Epithelial cell of esophagus (primary cell): ENCODE measurements around the gene PTPA.

Source experiments
- DNase-seq: peaks from one replicate; pipeline ENCODE4 v3.0.0; 2010; ENCODE audit warnings: low read depth
- H3K4me3 ChIP-seq: 2 replicates; pipeline ENCODE4 v1.5.1; 2011; ENCODE audit warnings: mild to moderate bottlenecking, low read length, control low read depth
- TF ChIP-seq, protein P1 (sequence below): IDR thresholded peaks from 2 replicates; pipeline ENCODE4 v1.5.1; 2011; ENCODE audit warnings: low read depth, mild to moderate bottlenecking, low read length, control low read depth, inconsistent platforms; ENCODE audit not compliant: insufficient read depth; ENCODE audit errors: missing control alignments

The PTPA gene

DNA sequence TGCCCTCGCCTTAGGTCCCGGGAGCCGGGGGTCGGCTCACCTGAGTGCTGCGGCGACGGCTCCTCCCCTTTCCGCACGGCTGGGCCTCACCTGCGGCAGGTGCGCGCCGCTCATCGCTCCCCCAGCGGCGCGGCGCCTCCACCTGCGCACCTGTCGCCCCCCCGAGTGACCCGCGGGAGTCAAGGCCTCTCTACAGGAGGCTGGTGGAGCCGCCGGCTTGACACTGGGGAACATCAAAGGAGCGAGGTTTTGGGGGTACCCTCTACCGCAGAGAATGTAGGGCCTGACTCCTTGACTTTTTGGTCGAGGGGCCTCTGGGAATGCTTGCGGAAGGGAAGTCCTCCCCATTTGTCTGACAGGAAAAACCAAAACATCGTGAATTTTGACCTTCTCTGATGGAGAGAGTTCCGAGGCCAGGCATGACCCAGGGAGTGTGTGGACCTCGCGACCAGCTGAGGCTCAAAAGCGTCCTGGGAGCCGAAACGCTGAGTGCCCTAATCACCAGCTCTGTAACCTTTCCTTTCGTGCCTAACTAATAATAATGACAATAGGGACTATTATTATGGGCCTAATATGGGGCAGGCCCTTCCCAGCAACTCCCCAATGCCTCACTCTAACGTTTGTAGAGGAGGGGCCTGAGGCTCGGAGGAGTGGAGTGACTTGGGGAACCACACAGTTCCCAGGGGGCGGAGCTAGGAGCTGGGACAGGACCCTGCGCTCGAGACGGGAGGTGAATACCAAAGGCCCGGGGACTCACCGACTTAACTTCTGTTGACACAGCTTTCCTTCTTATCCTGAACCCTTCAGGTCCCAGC, 67.6 kb downstream of the PTPA start:
- no peak for DNase-seq
- H3K4me3 ChIP-seq, result peak overlapping the region; percentile 34
- TF ChIP-seq, protein P1, sequence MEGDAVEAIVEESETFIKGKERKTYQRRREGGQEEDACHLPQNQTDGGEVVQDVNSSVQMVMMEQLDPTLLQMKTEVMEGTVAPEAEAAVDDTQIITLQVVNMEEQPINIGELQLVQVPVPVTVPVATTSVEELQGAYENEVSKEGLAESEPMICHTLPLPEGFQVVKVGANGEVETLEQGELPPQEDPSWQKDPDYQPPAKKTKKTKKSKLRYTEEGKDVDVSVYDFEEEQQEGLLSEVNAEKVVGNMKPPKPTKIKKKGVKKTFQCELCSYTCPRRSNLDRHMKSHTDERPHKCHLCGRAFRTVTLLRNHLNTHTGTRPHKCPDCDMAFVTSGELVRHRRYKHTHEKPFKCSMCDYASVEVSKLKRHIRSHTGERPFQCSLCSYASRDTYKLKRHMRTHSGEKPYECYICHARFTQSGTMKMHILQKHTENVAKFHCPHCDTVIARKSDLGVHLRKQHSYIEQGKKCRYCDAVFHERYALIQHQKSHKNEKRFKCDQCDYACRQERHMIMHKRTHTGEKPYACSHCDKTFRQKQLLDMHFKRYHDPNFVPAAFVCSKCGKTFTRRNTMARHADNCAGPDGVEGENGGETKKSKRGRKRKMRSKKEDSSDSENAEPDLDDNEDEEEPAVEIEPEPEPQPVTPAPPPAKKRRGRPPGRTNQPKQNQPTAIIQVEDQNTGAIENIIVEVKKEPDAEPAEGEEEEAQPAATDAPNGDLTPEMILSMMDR, result no peak

DNA sequence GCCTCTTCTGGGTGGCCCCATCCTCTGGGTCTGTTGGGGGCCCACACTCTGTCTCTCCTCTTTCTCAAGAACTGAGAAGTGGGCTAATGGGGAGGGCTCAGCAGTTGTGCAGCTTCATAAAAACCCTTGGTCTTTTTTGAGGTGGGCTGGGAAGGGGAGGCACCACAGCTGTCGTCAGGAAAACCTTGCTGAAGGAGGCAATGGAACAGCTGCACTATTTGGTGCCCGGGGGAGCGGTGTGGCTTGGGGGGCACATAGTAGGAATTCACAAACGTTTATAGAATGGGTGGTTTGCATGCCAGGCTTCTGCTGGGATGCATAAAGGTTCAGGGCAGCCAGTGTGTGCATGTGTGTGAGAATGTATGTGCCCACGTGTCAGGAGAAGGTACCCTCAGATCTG, 70.0 kb downstream of the PTPA start:
- TF ChIP-seq, protein P1, result no peak
- H3K4me3 ChIP-seq, result no peak overlapping the region
- no peak for DNase-seq

DNA sequence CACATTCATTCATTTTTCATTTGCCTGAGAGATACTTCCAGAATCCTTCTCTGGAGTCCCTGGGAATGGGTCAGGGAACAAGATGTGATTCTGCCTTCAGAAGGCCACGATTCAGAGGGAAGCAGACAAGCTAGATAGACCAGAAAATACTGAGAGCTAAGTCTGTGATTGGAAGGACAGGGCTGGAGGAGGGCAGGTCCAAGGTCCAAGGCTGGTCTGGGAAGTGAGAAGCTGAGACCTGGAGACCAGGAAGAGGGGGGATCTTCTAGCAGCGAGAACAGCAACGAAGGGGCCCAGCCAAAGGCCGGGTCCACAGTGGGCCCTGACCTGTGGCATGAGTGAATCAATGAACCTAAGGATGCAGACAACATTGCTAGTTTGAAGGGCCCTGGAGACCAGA, 70.9 kb downstream of the PTPA start:
- H3K4me3 ChIP-seq, result no peak overlapping the region
- DNase-seq, result no peak
- TF ChIP-seq, protein P1, result no peak

DNA sequence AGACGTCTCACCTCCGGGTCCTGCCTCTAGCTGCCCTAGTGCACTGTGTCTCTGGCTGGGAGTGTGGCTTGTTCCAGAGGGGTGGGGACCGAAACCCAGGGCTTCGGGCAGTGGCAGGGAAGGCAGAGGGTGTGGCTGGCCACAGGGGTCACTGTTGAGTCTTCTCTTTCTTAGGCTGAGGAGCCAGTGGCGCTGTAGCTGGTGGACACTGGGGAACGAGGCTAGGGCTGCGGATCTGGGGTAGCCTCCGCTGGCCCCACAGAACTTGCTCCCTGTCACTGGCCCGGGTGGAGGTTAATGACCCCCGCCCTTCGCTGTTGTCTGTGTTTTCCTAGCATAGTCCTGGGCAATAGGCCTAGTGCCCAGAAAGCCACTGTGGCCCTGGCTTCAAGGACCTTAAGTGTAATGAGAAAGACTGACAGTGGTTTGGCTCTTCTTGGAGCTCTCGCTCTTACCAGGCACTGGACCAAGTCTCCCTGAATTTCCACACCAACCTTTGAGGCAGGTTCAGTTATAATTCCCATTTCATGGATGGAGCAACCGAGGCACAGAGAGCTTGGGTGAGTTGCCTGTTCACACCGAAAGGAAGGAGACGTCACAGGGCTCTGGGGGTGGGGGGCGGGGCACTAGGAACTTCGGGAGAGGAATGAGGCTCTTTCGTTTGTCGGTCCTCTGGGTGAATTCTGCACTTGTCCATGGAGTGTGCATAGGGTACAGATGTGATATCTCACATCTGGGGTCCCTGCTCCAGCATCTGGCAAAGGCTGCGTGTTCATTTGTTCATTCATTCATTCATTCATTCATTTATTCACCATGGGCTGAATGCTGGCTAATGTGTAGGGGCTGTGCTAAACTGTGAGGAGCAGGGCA, 71.6 kb downstream of the PTPA start:
- TF ChIP-seq, protein P1, result no peak
- no peak overlapping the region for H3K4me3 ChIP-seq
- DNase-seq, result no peak

DNA sequence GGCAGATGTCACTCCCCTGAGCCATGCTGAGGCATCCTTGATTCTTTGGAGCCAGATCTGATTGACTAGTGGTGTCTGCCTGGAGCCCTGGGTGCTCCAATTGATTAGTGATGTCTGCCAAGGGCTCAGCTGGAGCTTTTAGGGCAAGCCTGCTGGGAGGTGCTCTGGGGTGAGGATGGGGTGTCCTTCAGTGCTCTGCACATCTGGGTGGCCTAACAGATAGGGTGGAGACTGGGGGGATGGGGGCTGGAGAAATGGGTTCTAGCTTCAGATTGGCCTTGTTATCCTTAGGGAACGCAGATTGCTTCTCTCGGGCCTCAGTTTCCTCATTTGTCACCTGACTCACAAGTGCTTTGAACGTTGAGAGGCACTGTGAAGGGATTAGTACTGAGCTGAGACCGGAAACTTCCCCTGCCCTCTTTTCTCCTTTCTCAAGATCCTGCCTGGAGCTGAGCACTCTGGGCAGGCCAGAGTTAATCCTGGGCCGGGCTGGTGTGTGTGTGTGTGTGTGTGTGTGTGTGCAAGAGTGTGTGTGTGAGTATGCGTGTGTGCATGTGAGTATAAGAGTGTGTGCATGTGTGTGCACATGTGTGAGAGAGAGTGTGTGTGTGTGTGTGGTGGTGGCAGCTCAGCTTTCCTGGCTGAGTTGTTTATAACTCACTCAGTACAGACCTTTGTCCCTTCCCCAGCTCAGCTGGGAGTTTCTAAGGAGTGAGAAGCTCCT, 72.4 kb downstream of the PTPA start:
- no peak overlapping the region for H3K4me3 ChIP-seq
- DNase-seq, result peak; percentile 35
- TF ChIP-seq, protein P1, result no peak

DNA sequence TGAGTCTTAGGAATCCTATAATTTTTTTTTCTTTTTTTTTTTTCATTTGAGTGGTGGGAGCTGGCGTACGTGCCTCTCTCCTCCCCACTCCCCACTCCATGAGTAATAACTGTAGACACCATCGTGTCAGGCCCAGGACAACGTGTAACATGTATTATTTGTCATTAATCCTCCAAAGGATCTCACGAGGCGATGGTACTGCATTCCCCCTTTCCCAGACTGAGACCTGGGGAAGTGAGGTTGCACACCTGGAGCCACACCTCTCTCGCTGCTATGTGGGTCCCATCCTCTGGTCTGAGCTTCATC, 73.0 kb downstream of the PTPA start:
- DNase-seq, result no peak
- TF ChIP-seq, protein P1, result no peak
- H3K4me3 ChIP-seq, result no peak overlapping the region
